Bronchial epithelial cell (primary cell): ENCODE measurements around the gene NDUFA7. TPM values are rescaled to one million over a fixed set of nuclear protein-coding genes. Genes with fewer than 3 reads are reported as not detected.
"Not testable (repeated sequence)": the region's sequence is repeated elsewhere in the genome, so short reads cannot be mapped to it uniquely, and the experiment has no call there.

Experiments used
- DNase-seq: peaks from one replicate; pipeline ENCODE4 v3.0.0-alpha.2; 2010; ENCODE audit warnings: low read depth
- FAIRE-seq: peaks from 2 replicates; lab custom pipeline; 2011; peaks lifted over from hg19 to GRCh38; lab: Jason Lieb, UNC
- H3K27me3 ChIP-seq: 2 replicates; pipeline ENCODE4 v1.5.1; 2011; ENCODE audit warnings: low read length; ENCODE audit not compliant: control insufficient read depth, insufficient read depth
- H3K36me3 ChIP-seq: 2 replicates; pipeline ENCODE4 v1.5.1; 2011; ENCODE audit warnings: low read length; ENCODE audit not compliant: control insufficient read depth, insufficient read depth
- H3K4me3 ChIP-seq: 2 replicates; pipeline ENCODE4 v1.5.1; 2011; ENCODE audit warnings: mild to moderate bottlenecking, low read depth, low read length, control low read depth
- total RNA-seq: library from RNA; depleted of rRNA; stranded (reverse); fragments of >200 nt; gene quantifications from 2 replicates; pipeline ENCODE4 v1.2.1, GENCODE V29; 2014
- TF ChIP-seq, protein P1 (sequence below): IDR thresholded peaks from 2 replicates; pipeline ENCODE4 v1.5.1; 2011; ENCODE audit warnings: mild to moderate bottlenecking, moderate library complexity, low read length, control low read depth, inconsistent platforms; ENCODE audit not compliant: insufficient read depth, severe bottlenecking

The NDUFA7 gene
- total RNA-seq, 1 donor from 2014 or later: 14.7 TPM

DNA sequence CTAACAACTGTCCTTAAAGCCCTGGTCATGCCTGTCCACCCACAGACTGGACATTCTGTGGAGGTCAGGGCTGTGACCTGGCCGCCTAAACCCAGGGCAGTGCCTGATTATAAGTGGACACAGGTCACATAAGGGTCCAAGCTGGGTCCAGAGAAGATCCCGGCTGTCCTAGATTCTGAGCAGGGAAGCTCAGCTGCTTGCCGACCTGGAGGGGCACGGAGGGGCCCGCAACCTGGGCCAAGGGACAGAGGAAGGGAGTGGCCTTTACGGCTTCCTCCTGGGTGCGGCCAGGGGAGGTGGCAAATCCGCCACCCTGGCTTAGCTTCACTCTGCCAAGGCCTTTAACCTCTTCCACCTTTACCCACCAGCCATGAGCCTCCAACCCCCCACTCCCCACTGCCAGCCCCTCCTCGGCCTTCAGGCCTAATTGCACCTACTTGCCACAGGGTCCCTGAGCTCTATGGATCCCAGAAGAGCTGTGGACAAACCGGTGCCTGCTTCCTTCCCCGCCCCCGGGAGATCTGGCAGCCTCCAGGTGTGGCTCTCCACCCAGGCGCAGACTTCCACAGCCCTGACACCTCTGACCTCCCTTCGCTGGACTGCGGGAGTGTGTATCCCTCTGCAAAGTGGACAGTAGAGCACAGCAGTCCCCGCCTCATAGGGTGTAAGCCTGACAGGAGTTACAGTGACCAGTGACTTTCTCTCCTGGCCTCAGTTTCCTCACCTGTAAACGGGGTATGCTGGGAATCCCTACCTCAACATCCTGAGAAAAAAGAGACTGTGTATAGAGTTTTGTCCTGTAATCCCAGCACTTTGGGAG lies 14.7 kb downstream of the NDUFA7 start:
- no peak overlapping the region for H3K4me3 ChIP-seq
- no peak for DNase-seq

DNA sequence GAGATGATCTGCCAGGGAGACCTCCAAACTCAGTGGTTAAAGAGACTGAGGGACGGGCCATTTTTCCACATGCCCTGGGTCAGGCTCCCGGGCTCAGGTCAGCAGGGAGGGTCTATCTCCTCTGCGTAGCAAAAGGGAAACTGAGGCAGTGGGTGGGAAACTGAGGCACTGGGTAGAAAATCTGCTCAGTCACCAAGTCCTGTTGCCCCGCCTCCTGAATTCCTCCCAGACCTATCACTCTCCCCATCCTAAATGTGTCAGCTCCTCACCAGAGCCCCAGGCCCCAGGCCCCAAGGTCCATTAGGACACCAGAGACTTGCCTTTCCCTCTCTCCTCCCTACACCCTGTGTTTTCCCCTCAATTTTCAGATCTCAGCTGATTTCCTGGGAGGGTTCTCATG lies 15.4 kb downstream of the NDUFA7 start:
- no peaks in the 10 kb centered on the region for H3K27me3 ChIP-seq
- peaks cover 3% of the 10 kb centered on the region for H3K36me3 ChIP-seq
- DNase-seq: no peak
- no peak overlapping the region for H3K4me3 ChIP-seq
- FAIRE-seq: no peak
- TF ChIP-seq, protein P1, sequence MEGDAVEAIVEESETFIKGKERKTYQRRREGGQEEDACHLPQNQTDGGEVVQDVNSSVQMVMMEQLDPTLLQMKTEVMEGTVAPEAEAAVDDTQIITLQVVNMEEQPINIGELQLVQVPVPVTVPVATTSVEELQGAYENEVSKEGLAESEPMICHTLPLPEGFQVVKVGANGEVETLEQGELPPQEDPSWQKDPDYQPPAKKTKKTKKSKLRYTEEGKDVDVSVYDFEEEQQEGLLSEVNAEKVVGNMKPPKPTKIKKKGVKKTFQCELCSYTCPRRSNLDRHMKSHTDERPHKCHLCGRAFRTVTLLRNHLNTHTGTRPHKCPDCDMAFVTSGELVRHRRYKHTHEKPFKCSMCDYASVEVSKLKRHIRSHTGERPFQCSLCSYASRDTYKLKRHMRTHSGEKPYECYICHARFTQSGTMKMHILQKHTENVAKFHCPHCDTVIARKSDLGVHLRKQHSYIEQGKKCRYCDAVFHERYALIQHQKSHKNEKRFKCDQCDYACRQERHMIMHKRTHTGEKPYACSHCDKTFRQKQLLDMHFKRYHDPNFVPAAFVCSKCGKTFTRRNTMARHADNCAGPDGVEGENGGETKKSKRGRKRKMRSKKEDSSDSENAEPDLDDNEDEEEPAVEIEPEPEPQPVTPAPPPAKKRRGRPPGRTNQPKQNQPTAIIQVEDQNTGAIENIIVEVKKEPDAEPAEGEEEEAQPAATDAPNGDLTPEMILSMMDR: no peak

More for the DNA sequence above, 14.7 kb downstream of the NDUFA7 start:
- TF ChIP-seq, protein P1: no peak
- no peak for FAIRE-seq
- Histone ChIP-seq H3K36me3 (peaks cover 6% of the 10 kb centered on the region), H3K27me3 (no peaks in the 10 kb centered on the region)

DNA sequence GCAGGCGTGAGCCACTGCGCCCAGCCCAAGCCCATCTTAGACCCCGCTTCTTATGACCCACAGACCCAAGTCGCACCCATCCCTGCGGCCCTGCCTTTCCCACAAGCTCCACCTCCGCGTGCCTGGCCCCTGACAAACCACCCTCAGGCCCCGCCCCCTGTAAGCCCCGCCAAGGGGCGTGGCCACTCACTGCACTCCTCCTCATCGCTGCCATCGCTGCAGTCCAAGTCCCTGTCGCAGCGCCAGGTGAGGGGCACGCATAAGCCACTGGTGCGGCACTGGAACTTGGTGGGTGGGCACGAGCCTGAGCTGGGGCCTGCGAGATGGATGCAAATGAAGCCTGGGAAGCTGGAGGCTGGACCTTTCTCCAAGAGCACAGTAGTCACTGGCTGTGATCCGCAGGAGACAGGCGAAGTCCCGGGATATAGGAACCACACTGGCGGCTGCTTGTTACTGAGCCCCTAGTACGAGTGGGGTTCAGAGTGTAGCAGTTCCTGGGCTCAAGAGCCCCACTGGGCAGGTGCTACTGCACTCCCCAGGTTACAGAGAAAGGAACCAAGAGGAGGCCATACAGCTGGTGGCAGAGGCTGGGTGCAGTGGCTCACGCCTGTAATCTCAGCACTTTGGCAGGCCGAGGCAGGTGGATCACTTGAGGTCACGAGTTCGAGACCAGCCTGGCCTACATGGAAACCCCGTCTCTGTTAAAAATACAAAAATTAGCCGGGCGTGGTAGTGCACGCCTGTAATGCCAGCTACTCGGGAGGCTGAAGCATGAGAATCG lies 16.1 kb downstream of the NDUFA7 start:
- Histone ChIP-seq H3K36me3 (peaks cover 2% of the 10 kb centered on the region), H3K27me3 (no peaks in the 10 kb centered on the region), H3K4me3 (no peak overlapping the region)
- DNase-seq: no peak
- FAIRE-seq: no peak
- TF ChIP-seq, protein P1: no peak

DNA sequence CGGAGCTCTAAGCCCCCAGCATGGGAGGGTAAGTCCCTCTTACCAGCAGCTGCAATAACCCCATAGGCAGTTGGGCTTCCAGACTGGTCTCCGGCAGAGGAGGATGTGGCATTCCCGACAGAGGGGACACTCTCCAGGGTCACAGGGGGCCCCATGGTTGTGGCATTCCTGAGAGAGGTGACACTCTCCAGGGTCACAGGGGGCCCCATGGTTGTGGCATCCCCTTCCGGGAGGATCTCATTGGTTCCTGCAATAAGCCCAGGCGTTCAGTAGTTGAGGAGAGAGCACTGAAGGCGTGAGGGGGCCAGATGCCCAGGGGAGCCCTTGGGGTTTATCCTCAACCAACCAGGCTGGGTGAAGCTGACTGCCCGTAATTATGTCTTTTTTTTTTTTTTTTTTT lies 18.4 kb downstream of the NDUFA7 start:
- Histone ChIP-seq H3K27me3 (no peaks in the 10 kb centered on the region), H3K4me3 (no peak overlapping the region), H3K36me3 (peaks cover 2% of the 10 kb centered on the region)
- no peak for DNase-seq
- FAIRE-seq: no peak
- TF ChIP-seq, protein P1: no peak

DNA sequence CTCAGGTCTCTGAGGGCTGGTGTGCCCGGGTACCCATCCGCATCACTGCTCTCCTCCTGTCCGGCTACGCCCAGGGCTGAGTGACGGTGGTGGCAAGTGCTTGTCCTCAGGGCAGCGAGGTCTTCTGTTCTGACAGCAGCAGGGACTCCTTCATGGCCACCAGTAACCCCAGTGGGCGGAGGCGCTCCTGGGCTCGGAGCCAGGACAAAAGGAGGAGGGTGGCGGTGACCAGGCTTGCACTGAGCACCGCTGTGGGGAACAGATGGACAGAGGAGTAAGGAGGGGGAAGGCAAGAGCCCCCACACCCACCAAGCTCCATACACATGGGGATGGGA lies 18.9 kb downstream of the NDUFA7 start:
- DNase-seq (no peak), FAIRE-seq (no peak)
- TF ChIP-seq, protein P1: no peak
- Histone ChIP-seq H3K4me3 (no peak overlapping the region), H3K36me3 (peaks cover 2% of the 10 kb centered on the region), H3K27me3 (no peaks in the 10 kb centered on the region)

DNA sequence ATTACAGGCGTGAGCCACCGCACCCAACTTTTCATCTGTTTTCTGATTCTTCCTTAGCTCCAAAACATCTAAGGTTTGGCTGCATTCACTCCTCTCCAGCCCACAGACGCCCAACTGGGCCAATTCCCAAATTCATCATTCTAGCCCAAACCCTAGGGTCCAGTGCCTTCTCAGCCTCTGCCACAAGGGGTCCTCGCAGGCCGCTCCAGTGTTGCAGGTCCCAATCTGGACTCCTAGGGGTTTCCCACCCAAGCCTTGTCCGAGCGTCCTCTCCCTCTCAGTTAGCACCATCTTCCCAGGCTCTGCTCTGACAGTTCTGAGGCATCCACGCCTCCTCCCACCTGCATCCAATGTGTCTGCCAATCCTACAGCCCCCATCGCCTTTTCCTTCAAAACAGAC lies 29.8 kb downstream of the NDUFA7 start:
- H3K36me3 ChIP-seq, DNase-seq, H3K27me3 ChIP-seq, H3K4me3 ChIP-seq, FAIRE-seq: not testable (repeated sequence)

DNA sequence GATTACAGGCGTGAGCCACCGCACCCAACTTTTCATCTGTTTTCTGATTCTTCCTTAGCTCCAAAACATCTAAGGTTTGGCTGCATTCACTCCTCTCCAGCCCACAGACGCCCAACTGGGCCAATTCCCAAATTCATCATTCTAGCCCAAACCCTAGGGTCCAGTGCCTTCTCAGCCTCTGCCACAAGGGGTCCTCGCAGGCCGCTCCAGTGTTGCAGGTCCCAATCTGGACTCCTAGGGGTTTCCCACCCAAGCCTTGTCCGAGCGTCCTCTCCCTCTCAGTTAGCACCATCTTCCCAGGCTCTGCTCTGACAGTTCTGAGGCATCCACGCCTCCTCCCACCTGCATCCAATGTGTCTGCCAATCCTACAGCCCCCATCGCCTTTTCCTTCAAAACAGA lies 44.7 kb downstream of the NDUFA7 start:
- DNase-seq, H3K4me3 ChIP-seq, H3K36me3 ChIP-seq, H3K27me3 ChIP-seq, FAIRE-seq: not testable (repeated sequence)
